SU-DHL-6 (cell line): ENCODE data around the gene ZNF24.

Source experiments
- H2AFZ ChIP-seq: fragments of 200-600 bp; sonication (generic); 2 replicates; pipeline ENCODE4 v1.6.1; 2014; ENCODE audit warnings: low read depth, mild to moderate bottlenecking, moderate library complexity, mixed read lengths, antibody characterized with exemption, low read length; ENCODE audit not compliant: severe bottlenecking
- H3F3A ChIP-seq: fragments of 200-600 bp; shearing (Covaris generic); 2 replicates; pipeline ENCODE4 v1.6.0; 2016; ENCODE audit warnings: antibody characterized with exemption, mild to moderate bottlenecking; ENCODE audit not compliant: insufficient read depth
- H3K27ac ChIP-seq: fragments of 200-600 bp; sonication (generic); 2 replicates; pipeline ENCODE4 v1.5.1; 2016; ENCODE audit warnings: low read depth, mild to moderate bottlenecking, low read length, moderate library complexity, mixed read lengths
- H3K27me3 ChIP-seq: fragments of 200-600 bp; sonication (generic), shearing (Covaris generic); 2 replicates; pipeline ENCODE4 v1.6.0; 2014; ENCODE audit warnings: mild to moderate bottlenecking, low read length
- H3K36me3 ChIP-seq: fragments of 200-600 bp; sonication (generic); 2 replicates; pipeline ENCODE4 v1.6.1; 2014; ENCODE audit warnings: mild to moderate bottlenecking, low read length, mixed read lengths
- H3K4me2 ChIP-seq: fragments of 300-600, 200-600 bp; shearing (Covaris generic), sonication (generic); 2 replicates; pipeline ENCODE4 v1.6.0; 2014; ENCODE audit warnings: low read length, low read depth, mild to moderate bottlenecking; ENCODE audit not compliant: poor library complexity, severe bottlenecking
- H3K4me3 ChIP-seq: fragments of 200-600 bp; sonication (generic); 2 replicates; pipeline ENCODE4 v1.5.1; 2014; ENCODE audit warnings: antibody characterized with exemption, low read length, mild to moderate bottlenecking, mixed read lengths; ENCODE audit not compliant: insufficient read depth, poor library complexity, severe bottlenecking
- H3K79me2 ChIP-seq: fragments of 200-600 bp; sonication (generic); 2 replicates; pipeline ENCODE4 v1.6.1; 2014; ENCODE audit warnings: mild to moderate bottlenecking, low read length, moderate library complexity; ENCODE audit not compliant: insufficient read depth
- H3K9ac ChIP-seq: fragments of 200-600 bp; sonication (generic); 2 replicates; pipeline ENCODE4 v1.7.0; 2014; ENCODE audit warnings: mild to moderate bottlenecking, low read length
- H3K9me2 ChIP-seq: fragments of 200-600 bp; sonication (generic); replicated peaks from 2 replicates; pipeline ENCODE4 v1.6.1; 2014; ENCODE audit warnings: low read length; ENCODE audit not compliant: insufficient read depth
- H3K9me3 ChIP-seq: fragments of 200-600 bp; sonication (generic); 2 replicates; pipeline ENCODE4 v1.6.1; 2014; ENCODE audit warnings: low read length, mixed read lengths; ENCODE audit not compliant: insufficient read depth
- H4K20me1 ChIP-seq: fragments of 200-600 bp; sonication (generic); 2 replicates; pipeline ENCODE4 v1.6.1; 2014; ENCODE audit warnings: low read depth, mild to moderate bottlenecking, antibody characterized with exemption, low read length, moderate library complexity, mixed read lengths
- CTCF ChIP-seq: fragments of 200-600 bp; sonication (generic); IDR thresholded peaks from one replicate; pipeline ENCODE4 v1.5.1; 2017; ENCODE audit warnings: antibody characterized with exemption, mild to moderate bottlenecking, low read length, moderate library complexity; ENCODE audit not compliant: insufficient read depth, poor library complexity, severe bottlenecking
- EZH2phosphoT487 ChIP-seq: fragments of 200-600 bp; sonication (generic), shearing (Covaris generic); conservative IDR thresholded peaks from 2 replicates; pipeline ENCODE4 v1.6.1; 2018; ENCODE audit warnings: mild to moderate bottlenecking, antibody characterized with exemption, low read length, moderate library complexity, mixed read lengths

The ZNF24 gene

DNA sequence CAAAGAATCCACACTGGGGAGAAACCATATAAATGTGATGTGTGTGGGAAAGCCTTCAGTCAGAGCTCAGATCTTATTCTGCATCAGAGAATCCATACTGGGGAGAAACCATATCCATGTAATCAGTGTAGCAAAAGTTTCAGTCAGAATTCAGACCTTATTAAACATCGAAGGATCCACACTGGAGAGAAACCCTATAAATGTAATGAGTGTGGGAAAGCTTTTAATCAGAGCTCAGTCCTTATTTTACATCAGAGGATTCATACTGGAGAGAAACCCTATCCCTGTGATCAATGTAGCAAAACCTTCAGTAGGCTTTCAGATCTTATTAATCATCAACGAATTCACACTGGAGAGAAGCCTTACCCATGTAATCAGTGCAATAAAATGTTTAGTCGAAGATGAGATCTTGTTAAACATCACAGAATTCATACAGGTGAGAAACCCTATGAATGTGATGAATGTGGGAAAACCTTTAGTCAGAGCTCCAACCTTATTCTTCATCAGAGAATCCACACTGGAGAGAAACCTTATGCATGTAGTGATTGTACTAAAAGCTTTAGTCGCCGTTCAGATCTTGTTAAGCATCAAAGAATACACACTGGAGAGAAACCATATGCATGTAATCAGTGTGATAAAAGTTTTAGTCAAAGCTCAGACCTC, 37.5 kb downstream of the ZNF24 start:
- TF ChIP-seq CTCF = no peak
- TF ChIP-seq EZH2phosphoT487 = no peak
- Histone ChIP-seq H3K4me2 (no peak overlapping the region), H3K79me2 (peaks cover 14% of the 10 kb centered on the region), H3F3A (no peaks in the 10 kb centered on the region), H2AFZ (no peak overlapping the region), H3K36me3 (peaks cover 62% of the 10 kb centered on the region), H3K4me3 (no peak overlapping the region), H3K9ac (no peak overlapping the region), H3K27ac (no peak overlapping the region), H4K20me1 (no peaks in the 10 kb centered on the region), H3K9me3 (peaks cover 64% of the 10 kb centered on the region), H3K27me3 (no peaks in the 10 kb centered on the region), H3K9me2 (no peaks in the 10 kb centered on the region)

- no peaks in the 10 kb centered on the region for H3K27me3 ChIP-seq
Observed at GRCh38 chr18:35303610-35304009, 40.6 kb downstream of the ZNF24 start.

DNA sequence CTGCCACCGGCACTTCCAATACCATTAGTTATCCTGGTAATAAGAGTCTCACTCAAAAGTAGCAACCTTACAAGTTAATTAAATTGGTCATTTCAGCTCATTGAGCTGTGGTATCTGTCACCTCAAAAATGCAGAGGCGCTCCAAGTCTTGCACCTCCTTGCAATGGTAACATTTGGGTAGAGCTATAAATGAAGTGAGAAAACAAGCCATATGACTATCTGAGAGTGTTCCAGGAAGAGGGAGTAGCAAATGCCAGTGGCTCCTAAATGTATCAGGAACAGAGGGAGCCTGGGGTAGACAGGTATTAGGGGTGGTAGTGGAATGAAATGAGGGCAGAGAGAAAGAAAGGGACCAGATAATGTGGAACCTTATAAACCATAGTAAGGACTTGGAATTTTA, 48.2 kb downstream of the ZNF24 start:
- no peaks in the 10 kb centered on the region for H3K9me2 ChIP-seq
- H3F3A ChIP-seq = no peaks in the 10 kb centered on the region
- no peak overlapping the region for H3K27ac ChIP-seq
- no peak overlapping the region for H3K4me2 ChIP-seq
- H3K79me2 ChIP-seq = peaks cover 77% of the 10 kb centered on the region
- H3K9me3 ChIP-seq = peaks cover 7% of the 10 kb centered on the region; the same call in 1 of the 2 replicates
- H4K20me1 ChIP-seq = no peaks in the 10 kb centered on the region
- no peak overlapping the region for H2AFZ ChIP-seq
- H3K4me3 ChIP-seq = no peak overlapping the region
- H3K9ac ChIP-seq = no peak overlapping the region
- no peak for TF ChIP-seq EZH2phosphoT487
- no peak for TF ChIP-seq CTCF
- H3K36me3 ChIP-seq = peaks cover 43% of the 10 kb centered on the region
- no peaks in the 10 kb centered on the region for H3K27me3 ChIP-seq

More at GRCh38 chr18:35303610-35304009, 40.6 kb downstream of the ZNF24 start:
- Histone ChIP-seq H3K9ac (no peak overlapping the region), H3K79me2 (peaks cover 42% of the 10 kb centered on the region), H3K4me3 (no peak overlapping the region), H2AFZ (no peak overlapping the region), H3K9me3 (peaks cover 66% of the 10 kb centered on the region), H4K20me1 (no peaks in the 10 kb centered on the region), H3K4me2 (no peak overlapping the region), H3K9me2 (no peaks in the 10 kb centered on the region), H3K36me3 (peaks cover 88% of the 10 kb centered on the region), H3K27ac (no peak overlapping the region), H3F3A (no peaks in the 10 kb centered on the region)
- TF ChIP-seq CTCF (no peak), EZH2phosphoT487 (no peak)
